Endodermal cell (in vitro differentiated cells): ENCODE data around the gene ZKSCAN2. TPM values are rescaled to one million over a fixed set of nuclear protein-coding genes. Genes with fewer than 3 reads are reported as not detected.

ENCODE experiments used
- DNase-seq: peaks from one replicate; pipeline ENCODE4 v3.0.0-alpha.2; 2017
- H3K27ac ChIP-seq: 2 replicates; pipeline ENCODE4 v1.5.1; 2013; ENCODE audit warnings: mild to moderate bottlenecking, low read depth, low read length, moderate library complexity
- H3K27me3 ChIP-seq: 2 replicates; pipeline ENCODE4 v1.6.1; 2013; ENCODE audit warnings: mild to moderate bottlenecking, low read length, moderate library complexity; ENCODE audit not compliant: insufficient read depth, control insufficient read depth, poor library complexity, severe bottlenecking
- H3K36me3 ChIP-seq: 2 replicates; pipeline ENCODE4 v1.7.0; 2013; ENCODE audit warnings: mild to moderate bottlenecking, low read length, moderate library complexity; ENCODE audit not compliant: control insufficient read depth, insufficient read depth
- H3K4me1 ChIP-seq: one replicate; pipeline ENCODE4 v1.7.0; 2013; ENCODE audit warnings: low read length; ENCODE audit not compliant: control insufficient read depth, insufficient read depth
- H3K4me3 ChIP-seq: 2 replicates; pipeline ENCODE4 v1.5.1; 2013; ENCODE audit warnings: mild to moderate bottlenecking, low read length, moderate library complexity
- H3K9ac ChIP-seq: 2 replicates; pipeline ENCODE4 v1.6.1; 2013; ENCODE audit warnings: mild to moderate bottlenecking, low read length, moderate library complexity; ENCODE audit not compliant: poor library complexity, severe bottlenecking; ENCODE audit errors: extremely low read depth
- H3K9me3 ChIP-seq: 2 replicates; pipeline ENCODE4 v1.6.1; 2013; ENCODE audit warnings: mild to moderate bottlenecking, low read length, moderate library complexity; ENCODE audit not compliant: control insufficient read depth
- H3K27ac Mint-ChIP-seq: 2 replicates; pipeline ENCODE4 v1.8.0; 2020; ENCODE audit warnings: mixed read lengths
- H3K27me3 Mint-ChIP-seq: 2 replicates; pipeline ENCODE4 v1.8.0; 2021; ENCODE audit warnings: mild to moderate bottlenecking, mixed read lengths; ENCODE audit not compliant: insufficient read depth
- H3K36me3 Mint-ChIP-seq: 2 replicates; pipeline ENCODE4 v1.8.0; 2020; ENCODE audit warnings: low read depth, mixed read lengths
- H3K4me1 Mint-ChIP-seq: 2 replicates; pipeline ENCODE4 v1.8.0; 2020; ENCODE audit warnings: mixed read lengths
- H3K4me3 Mint-ChIP-seq: 2 replicates; pipeline ENCODE4 v1.8.0; 2020; ENCODE audit warnings: mild to moderate bottlenecking, moderate library complexity, mixed read lengths
- H3K9me3 Mint-ChIP-seq: 2 replicates; pipeline ENCODE4 v1.8.0; 2020; ENCODE audit warnings: mild to moderate bottlenecking, mixed read lengths
- CTCF ChIP-seq: fragments of 200-600 bp; sonication (generic); conservative IDR thresholded peaks from 2 replicates; pipeline ENCODE4 v1.5.0; 2021; ENCODE audit warnings: antibody characterized with exemption, mild to moderate bottlenecking
- WGBS, 2 experiments: methylation state at CpG; one replicate each; pipeline versions ENCODE4 v1.1.5 to v1.1.7; 2013; ENCODE audit warnings: missing lambda C conversion rate in 2 of 2, mixed read lengths in 1 of 2; ENCODE audit not compliant: insufficient coverage in 1 of 2, insufficient read length in 1 of 2; 5-methylcytosine and 5-hydroxymethylcytosine counted together
- total RNA-seq, 2 donors: library from RNA; stranded (reverse); fragmentation: NEBNext Ultra II Directional in 1 of 2; extraction: Animal tissue kit (Norgen Biotek cat#: 25700) in 1 of 2; gene quantifications; 2 replicates in 1 of 2; 3 replicates in 1 of 2; pipeline ENCODE4 v1.2.1, GENCODE V29; 2021

The ZKSCAN2 gene
- total RNA-seq, 2 donors from 2014 or later, result 19.2 to 19.6 TPM

GRCh38 chr16:25235991-25236390, 21.7 kb downstream of the ZKSCAN2 start:
- Histone ChIP-seq H3K27me3 (no peaks in the 10 kb centered on the region), H3K4me1 (no peaks in the 10 kb centered on the region), H3K9ac (no peak overlapping the region), H3K4me3 (no peak overlapping the region), H3K27ac (no peak overlapping the region), H3K36me3 (peaks cover 31% of the 10 kb centered on the region), H3K9me3 (no peaks in the 10 kb centered on the region)
- no peaks in the 10 kb centered on the region for H3K27me3 Mint-ChIP-seq
- H3K27ac Mint-ChIP-seq, result no peak overlapping the region
- 98 to 100% methylated on average over 1 to 3 of the region's 3 CpGs for WGBS, 2 experiments
- no peak for DNase-seq
- no peak overlapping the region for H3K4me3 Mint-ChIP-seq
- H3K9me3 Mint-ChIP-seq, result no peaks in the 10 kb centered on the region
- TF ChIP-seq CTCF, result no peak
- peaks cover 8% of the 10 kb centered on the region for H3K4me1 Mint-ChIP-seq
- H3K36me3 Mint-ChIP-seq, result peaks cover 4% of the 10 kb centered on the region

- Histone ChIP-seq H3K9ac (no peak overlapping the region), H3K36me3 (no peaks in the 10 kb centered on the region), H3K27ac (no peak overlapping the region), H3K27me3 (no peaks in the 10 kb centered on the region), H3K9me3 (no peaks in the 10 kb centered on the region), H3K4me1 (no peaks in the 10 kb centered on the region), H3K4me3 (no peak overlapping the region)
- peaks cover 1% of the 10 kb centered on the region for H3K27me3 Mint-ChIP-seq
- H3K9me3 Mint-ChIP-seq, result no peaks in the 10 kb centered on the region
- no peak overlapping the region for H3K4me3 Mint-ChIP-seq
- H3K4me1 Mint-ChIP-seq, result peaks cover 2% of the 10 kb centered on the region
- H3K36me3 Mint-ChIP-seq, result no peaks in the 10 kb centered on the region
- WGBS, 2 experiments, result 92% methylated on average over 8 to 10 of the region's 10 CpGs
- DNase-seq, result peak; percentile 73
- H3K27ac Mint-ChIP-seq, result no peak overlapping the region
- no peak for TF ChIP-seq CTCF
These were observed 29.3 kb downstream of the ZKSCAN2 start for GRCh38 chr16:25228372-25228771.

- Histone ChIP-seq H3K9me3 (no peaks in the 10 kb centered on the region), H3K27ac (no peak overlapping the region), H3K4me3 (no peak overlapping the region), H3K27me3 (no peaks in the 10 kb centered on the region), H3K9ac (no peak overlapping the region), H3K36me3 (no peaks in the 10 kb centered on the region), H3K4me1 (no peaks in the 10 kb centered on the region)
- Mint-ChIP-seq H3K4me1 (peaks cover 2% of the 10 kb centered on the region), H3K4me3 (no peak overlapping the region), H3K27ac (peak overlapping the region; percentile 68), H3K9me3 (no peaks in the 10 kb centered on the region), H3K27me3 (peaks cover 1% of the 10 kb centered on the region), H3K36me3 (no peaks in the 10 kb centered on the region)
- no peak for DNase-seq
- no peak for TF ChIP-seq CTCF
- WGBS, 2 experiments, result 93 to 96% methylated on average over 7 of the region's 7 CpGs
These were observed 32.8 kb downstream of the ZKSCAN2 start for GRCh38 chr16:25224731-25225319.
